ENCODE measurements around the gene HSCB.

- TF ChIP-seq CTCF (IDR thresholded peaks at IDR 0.05; ENCODE audit: insufficient read depth, low read length, poor library complexity, severe bottlenecking) (no peak), EZH2phosphoT487 (conservative IDR thresholded peaks at IDR 0.05; ENCODE audit: low read length) (no peak)
These were observed 723 bp downstream of the HSCB start for GRCh38 chr22:28742562-28742962.
